Right atrium auricular region (tissue), 2 donors: ENCODE data around the gene PPP2R2B. TPM values are rescaled to one million over a fixed set of nuclear protein-coding genes. Genes with fewer than 3 reads are reported as not detected.

Experiments used
- DNase-seq: peaks from one replicate; pipeline ENCODE4 v3.0.0-alpha.2; 2019; ENCODE audit warnings: low spot score
- H3K27ac ChIP-seq, 2 donors: fragments of 200-600 bp; sonication (generic); 1 replicate in 1 of 2; 2 replicates in 1 of 2; pipeline ENCODE4 v1.5.1; 2016 to 2019
- H3K27me3 ChIP-seq, 2 donors: fragments of 200-600 bp; sonication (generic); one replicate each; pipeline versions ENCODE4 v1.5.1 to v1.6.0; 2017 to 2019
- H3K36me3 ChIP-seq: fragments of 200-600 bp; sonication (generic); one replicate; pipeline ENCODE4 v1.5.1; 2016
- H3K4me1 ChIP-seq, 2 donors: fragments of 200-600 bp; sonication (generic); one replicate each; pipeline versions ENCODE4 v1.5.1 to v1.6.0; 2017 to 2019
- H3K4me3 ChIP-seq, 2 donors: fragments of 200-600 bp; sonication (generic); 1 replicate in 1 of 2; 2 replicates in 1 of 2; pipeline ENCODE4 v1.5.1; 2017 to 2019; ENCODE audit warnings: mild to moderate bottlenecking in 1 of 2, moderate library complexity in 1 of 2
- H3K9me3 ChIP-seq, 2 donors: fragments of 200-600 bp; sonication (generic); one replicate each; pipeline ENCODE4 v1.5.1; 2019
- CTCF ChIP-seq, 2 donors: fragments of 200-600 bp; sonication (generic); IDR thresholded peaks; one replicate each; pipeline ENCODE4 v1.5.1; 2019; ENCODE audit warnings: antibody characterized with exemption in 2 of 2
- total RNA-seq, 2 donors: library from RNA; depleted of rRNA; stranded (reverse); fragments of >200 nt; gene quantifications; one replicate each; pipeline ENCODE4 v1.1.0, GENCODE V29; 2016

Gene PPP2R2B
- total RNA-seq, 2 donors from 2014 or later: 1.6 to 12.4 TPM

GRCh38 chr5:146758938-146759337 is 119.6 kb downstream of the PPP2R2B start:
- no peaks in the 10 kb centered on the region for H3K9me3 ChIP-seq
- DNase-seq: no peak
- no peaks in the 10 kb centered on the region for H3K36me3 ChIP-seq
- no peaks in the 10 kb centered on the region for H3K4me1 ChIP-seq
- H3K27me3 ChIP-seq: no peaks in the 10 kb centered on the region
- H3K27ac ChIP-seq: no peak overlapping the region
- no peak for TF ChIP-seq CTCF (IDR thresholded peaks at IDR 0.05)
- H3K4me3 ChIP-seq: no peak overlapping the region

GRCh38 chr5:146758076-146758475 is 120.5 kb downstream of the PPP2R2B start:
- no peaks in the 10 kb centered on the region for H3K4me1 ChIP-seq
- TF ChIP-seq CTCF (IDR thresholded peaks at IDR 0.05): no peak
- H3K4me3 ChIP-seq: no peak overlapping the region
- no peaks in the 10 kb centered on the region for H3K9me3 ChIP-seq
- no peak overlapping the region for H3K27ac ChIP-seq
- no peaks in the 10 kb centered on the region for H3K27me3 ChIP-seq
- no peaks in the 10 kb centered on the region for H3K36me3 ChIP-seq
- DNase-seq: no peak

- no peak for DNase-seq
- H3K27ac ChIP-seq: no peak overlapping the region
- no peaks in the 10 kb centered on the region for H3K4me1 ChIP-seq
- no peak overlapping the region for H3K4me3 ChIP-seq
- H3K9me3 ChIP-seq: no peaks in the 10 kb centered on the region
- TF ChIP-seq CTCF (IDR thresholded peaks at IDR 0.05): no peak
- H3K27me3 ChIP-seq: no peaks in the 10 kb centered on the region
- no peaks in the 10 kb centered on the region for H3K36me3 ChIP-seq
Observed at GRCh38 chr5:146756546-146756945, 122.0 kb downstream of the PPP2R2B start.

GRCh38 chr5:146755793-146756192 is 122.8 kb downstream of the PPP2R2B start:
- Histone ChIP-seq H3K9me3 (no peaks in the 10 kb centered on the region), H3K4me1 (no peaks in the 10 kb centered on the region), H3K4me3 (no peak overlapping the region), H3K36me3 (no peaks in the 10 kb centered on the region), H3K27me3 (no peaks in the 10 kb centered on the region), H3K27ac (no peak overlapping the region)
- no peak for TF ChIP-seq CTCF (IDR thresholded peaks at IDR 0.05)
- DNase-seq: no peak

GRCh38 chr5:146754621-146755020 is 123.9 kb downstream of the PPP2R2B start:
- no peak overlapping the region for H3K4me3 ChIP-seq
- no peak overlapping the region for H3K27ac ChIP-seq
- no peaks in the 10 kb centered on the region for H3K36me3 ChIP-seq
- TF ChIP-seq CTCF (IDR thresholded peaks at IDR 0.05): no peak
- DNase-seq: no peak
- H3K9me3 ChIP-seq: no peaks in the 10 kb centered on the region
- H3K4me1 ChIP-seq: no peaks in the 10 kb centered on the region
- H3K27me3 ChIP-seq: no peaks in the 10 kb centered on the region

GRCh38 chr5:146753641-146754040 is 124.9 kb downstream of the PPP2R2B start:
- Histone ChIP-seq H3K27me3 (no peaks in the 10 kb centered on the region), H3K4me3 (no peak overlapping the region), H3K9me3 (peaks cover 0 to 1% of the 10 kb centered on the region in 2 donors), H3K27ac (no peak overlapping the region), H3K36me3 (no peaks in the 10 kb centered on the region), H3K4me1 (no peaks in the 10 kb centered on the region)
- no peak for DNase-seq
- TF ChIP-seq CTCF (IDR thresholded peaks at IDR 0.05): no peak
